Pancreas (tissue), 10 donors: ENCODE measurements around the gene TM6SF1. TPM values are rescaled to one million over a fixed set of nuclear protein-coding genes. Genes with fewer than 3 reads are reported as not detected.

Experiments
- ATAC-seq, 4 donors: fragments of 200-7000 bp; cut with Tn5 transposase; one replicate each; pipeline versions ENCODE4 v1.8.0 to v1.9.1; 2020; ENCODE audit warnings: mild to moderate bottlenecking in 4 of 4, moderate library complexity in 4 of 4
- DNase-seq, 6 donors: peaks; one replicate each; pipeline ENCODE4 v3.0.0-alpha.2; 2020
- FAIRE-seq: peaks from 2 replicates; lab custom pipeline; 2012; peaks lifted over from hg19 to GRCh38; lab: Jason Lieb, UNC
- H3K27ac ChIP-seq, 4 donors: fragments of 200-600 bp; sonication (generic); 1 replicate in 3 of 4; 2 replicates in 1 of 4; pipeline versions ENCODE4 v1.5.0 to v1.8.0; 2020
- H3K27me3 ChIP-seq, 4 donors: fragments of 200-600 bp; one replicate each; pipeline ENCODE4 v1.8.0; 2021
- H3K36me3 ChIP-seq, 3 donors: fragments of 200-600 bp; sonication (generic) in 1 of 3; one replicate each; pipeline versions ENCODE4 v1.5.0 to v1.8.0; 2020 to 2021
- H3K4me1 ChIP-seq, 3 donors: fragments of 200-600 bp; one replicate each; pipeline ENCODE4 v1.8.0; 2021
- H3K4me3 ChIP-seq, 4 donors: fragments of 200-600 bp; sonication (generic) in 2 of 4; one replicate each; pipeline versions ENCODE4 v1.5.0 to v1.8.0; 2020 to 2021
- H3K9me3 ChIP-seq, 4 donors: fragments of 200-600 bp; one replicate each; pipeline ENCODE4 v1.8.0; 2021
- WGBS, 2 donors: extraction: QIAGEN DNeasy Blood & Tissue Kit; methylation state at CpG; one replicate each; pipeline ENCODE4 v1.1.7; 2013; 5-methylcytosine and 5-hydroxymethylcytosine counted together
- intact Hi-C, 3 donors: fragments of 100-400 bp; cut with DNase I; formaldehyde crosslinking; loops; one replicate each; pipeline versions ENCODE4 v1.11.1 to v1.14.2; 2022
- polyA plus RNA-seq, 2 donors: library from polyadenylated mRNA; stranded (reverse); fragments of 200-250 nt; gene quantifications; one replicate each; pipeline ENCODE4 v1.2.3, GENCODE V29; 2013
- total RNA-seq, 6 donors: library from RNA; stranded (reverse); fragmentation: NEBNext Ultra II Directional in 4 of 6; extraction: Animal tissue kit (Norgen Biotek cat#: 25700) in 4 of 6; gene quantifications; one replicate each; pipeline versions ENCODE4 v1.2.1 to v1.2.4, GENCODE V29; 2021 to 2023
- TF ChIP-seq, protein P1 (sequence below), 4 donors: fragments of 200-600 bp; sonication (generic) in 3 of 4; IDR thresholded peaks; one replicate each; pipeline versions ENCODE4 v1.5.0 to v1.8.0; 2021; ENCODE audit warnings: antibody characterized with exemption in 4 of 4
- donor health status: healthy with polysubstance abuse.
- donor health status: DM: no; HTN: no; CAD: no; lungs with moderate emphysema.
- donor health status: DM: no; HTN: no; CAD: no.
- donor health status: control.
- donor health status: control.
- donor health status: Bipolar disorder and iron deficiency.
- donor health status: DM: yes; HTN: yes; CAD: no.
- donor health status: DM: no; HTN: no; CAD: no.
- donor health status: DM: no; HTN: no; CAD: no.
- donor health status: DM: yes; HTN: yes; CAD: no.

The TM6SF1 gene
- total and polyA plus RNA-seq, 8 donors, result 0.19 to 6.0 (median 1.0) TPM

DNA sequence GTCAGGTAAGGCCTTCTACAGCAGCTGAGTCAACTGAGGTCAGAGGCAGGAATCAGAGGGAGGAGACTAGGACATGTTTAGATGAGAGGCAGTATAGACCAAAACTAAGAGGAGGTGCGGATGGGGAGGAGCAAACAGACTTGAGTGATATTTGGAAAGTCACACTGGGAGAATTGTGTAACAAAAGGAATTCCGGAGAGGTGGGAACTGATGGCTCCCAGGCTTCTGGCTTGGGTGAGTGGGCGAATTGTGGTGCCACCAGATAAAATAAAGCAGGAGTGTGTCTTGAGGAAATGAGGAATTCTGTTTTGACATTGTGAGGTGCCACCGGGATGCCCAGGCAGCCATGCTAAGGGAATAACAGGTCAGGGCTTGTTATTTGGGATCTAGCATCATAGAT, 3.3 kb upstream of the TM6SF1 start:
- no peaks in the 10 kb centered on the region for H3K36me3 ChIP-seq
- no peak overlapping the region for H3K4me3 ChIP-seq
- no peak for FAIRE-seq
- no peaks in the 10 kb centered on the region for H3K9me3 ChIP-seq
- DNase-seq, result no peak
- peaks cover 0 to 4% (median 3%) of the 10 kb centered on the region in 3 donors for H3K4me1 ChIP-seq
- intact Hi-C loops, result no loop called here
- ATAC-seq, result no peak
- TF ChIP-seq, protein P1, sequence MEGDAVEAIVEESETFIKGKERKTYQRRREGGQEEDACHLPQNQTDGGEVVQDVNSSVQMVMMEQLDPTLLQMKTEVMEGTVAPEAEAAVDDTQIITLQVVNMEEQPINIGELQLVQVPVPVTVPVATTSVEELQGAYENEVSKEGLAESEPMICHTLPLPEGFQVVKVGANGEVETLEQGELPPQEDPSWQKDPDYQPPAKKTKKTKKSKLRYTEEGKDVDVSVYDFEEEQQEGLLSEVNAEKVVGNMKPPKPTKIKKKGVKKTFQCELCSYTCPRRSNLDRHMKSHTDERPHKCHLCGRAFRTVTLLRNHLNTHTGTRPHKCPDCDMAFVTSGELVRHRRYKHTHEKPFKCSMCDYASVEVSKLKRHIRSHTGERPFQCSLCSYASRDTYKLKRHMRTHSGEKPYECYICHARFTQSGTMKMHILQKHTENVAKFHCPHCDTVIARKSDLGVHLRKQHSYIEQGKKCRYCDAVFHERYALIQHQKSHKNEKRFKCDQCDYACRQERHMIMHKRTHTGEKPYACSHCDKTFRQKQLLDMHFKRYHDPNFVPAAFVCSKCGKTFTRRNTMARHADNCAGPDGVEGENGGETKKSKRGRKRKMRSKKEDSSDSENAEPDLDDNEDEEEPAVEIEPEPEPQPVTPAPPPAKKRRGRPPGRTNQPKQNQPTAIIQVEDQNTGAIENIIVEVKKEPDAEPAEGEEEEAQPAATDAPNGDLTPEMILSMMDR (IDR thresholded peaks at IDR 0.05), result no peak
- H3K27ac ChIP-seq, result no peak overlapping the region
- H3K27me3 ChIP-seq, result peaks cover 0 to 7% (median 0%) of the 10 kb centered on the region in 4 donors
- 79 to 86% methylated on average over 4 of the region's 4 CpGs for WGBS, 2 donors

DNA sequence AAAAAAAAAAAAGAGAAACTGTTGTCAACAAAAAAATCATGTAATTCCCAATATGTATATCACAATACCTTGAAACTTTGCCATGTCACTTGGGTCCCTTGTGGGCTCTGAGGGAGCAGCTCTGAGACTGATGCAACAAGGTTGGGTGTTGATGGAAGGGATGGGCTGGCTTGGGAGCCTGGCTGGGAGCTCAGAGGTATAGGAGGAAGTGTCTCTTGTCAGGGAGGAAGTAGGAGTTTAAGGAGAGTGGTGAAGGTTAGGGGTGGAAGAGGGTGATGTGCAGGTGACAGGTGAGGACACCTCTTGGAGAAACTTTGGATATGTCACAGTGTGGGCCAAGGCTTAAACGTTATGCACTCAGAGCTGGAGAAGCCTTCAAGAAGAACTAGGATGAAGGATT, 2.0 kb upstream of the TM6SF1 start:
- H3K27me3 ChIP-seq, result peaks cover 0 to 7% (median 0%) of the 10 kb centered on the region in 4 donors
- TF ChIP-seq, protein P1 (IDR thresholded peaks at IDR 0.05), result no peak
- H3K36me3 ChIP-seq, result no peaks in the 10 kb centered on the region
- FAIRE-seq (no peak), ATAC-seq (no peak), DNase-seq (no peak)
- H3K4me1 ChIP-seq, result peaks cover 0 to 4% (median 3%) of the 10 kb centered on the region in 3 donors
- H3K4me3 ChIP-seq, result no peak overlapping the region
- H3K9me3 ChIP-seq, result no peaks in the 10 kb centered on the region
- no peak overlapping the region for H3K27ac ChIP-seq
- 31 to 40% methylated on average over 1 of the region's 1 CpG for WGBS, 2 donors
- intact Hi-C loops, result no loop called here

GRCh38 chr15:83107841-83108181, 366 bp downstream of the TM6SF1 start:
- peaks cover 0 to 7% (median 0%) of the 10 kb centered on the region in 4 donors for H3K27me3 ChIP-seq
- WGBS, 2 donors, result 8 to 13% methylated on average over 19 to 30 of the region's 30 CpGs
- intact Hi-C loops, result no loop called here
- no peaks in the 10 kb centered on the region for H3K36me3 ChIP-seq
- peaks cover 0 to 4% (median 3%) of the 10 kb centered on the region in 3 donors for H3K4me1 ChIP-seq
- H3K27ac ChIP-seq, result peak overlapping the region in 2 of 4 donors; percentile 39 to 52
- ATAC-seq, result peak in 1 of 4 donors; percentile 9
- TF ChIP-seq, protein P1 (IDR thresholded peaks at IDR 0.05), result no peak
- H3K9me3 ChIP-seq, result no peaks in the 10 kb centered on the region
- peak overlapping the region; percentile 9 to 55 (median 34) for H3K4me3 ChIP-seq
- FAIRE-seq, result no peak
- DNase-seq, result peak in 1 of 6 donors; percentile 41

DNA sequence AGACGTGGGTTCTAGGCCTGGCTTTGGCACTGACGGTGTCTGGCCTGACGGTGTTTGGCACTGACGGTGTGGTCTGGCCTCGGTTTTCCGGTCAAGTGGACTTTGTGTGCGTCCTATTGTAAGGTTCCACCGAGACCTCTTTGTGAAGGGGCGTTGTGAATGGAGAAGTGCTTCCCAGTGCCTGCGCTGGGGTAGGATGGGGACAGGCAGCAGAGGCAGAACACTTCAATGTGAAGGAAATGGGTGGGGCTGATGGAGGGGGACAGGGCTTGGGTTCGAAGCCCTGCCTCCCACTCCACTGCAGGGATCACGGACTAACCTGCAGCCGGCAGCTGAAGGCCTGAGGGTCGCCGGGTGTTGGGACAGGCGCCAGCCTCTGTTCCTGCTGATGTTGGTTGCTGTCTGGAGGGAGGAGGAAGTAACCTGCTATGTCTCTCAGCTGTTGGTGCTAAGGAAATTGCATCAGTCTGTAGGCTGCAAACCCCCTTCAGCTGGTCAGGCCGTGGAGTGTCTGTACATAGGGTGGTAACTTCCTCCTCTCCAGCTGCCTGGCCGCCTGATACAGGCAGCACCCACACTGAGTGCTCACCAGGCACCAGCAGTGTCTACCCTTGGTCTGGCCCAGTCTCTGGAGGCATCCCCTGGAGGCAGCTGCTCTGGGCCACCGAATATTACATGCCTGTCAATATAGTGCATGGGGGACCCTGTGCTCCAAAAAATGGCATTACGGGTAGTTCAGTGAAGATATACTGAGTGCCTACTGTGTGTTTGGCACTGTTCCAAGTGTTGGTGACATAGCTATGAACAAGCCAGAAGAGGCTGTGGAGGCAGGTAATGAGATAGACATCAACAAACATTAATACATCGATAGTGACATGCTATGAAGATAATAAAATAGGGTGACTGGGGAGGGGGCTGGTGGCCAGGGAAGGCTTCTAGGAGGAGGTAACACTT, 1.1 kb downstream of the TM6SF1 start:
- peak overlapping the region in 1 of 4 donors; percentile 39 for H3K27ac ChIP-seq
- FAIRE-seq, result no peak

More for the DNA sequence above, 1.1 kb downstream of the TM6SF1 start:
- Histone ChIP-seq H3K27me3 (peaks cover 0 to 7% (median 0%) of the 10 kb centered on the region in 4 donors), H3K4me3 (peak overlapping the region in 1 of 4 donors; percentile 55), H3K4me1 (peaks cover 0 to 4% (median 3%) of the 10 kb centered on the region in 3 donors), H3K9me3 (no peaks in the 10 kb centered on the region), H3K36me3 (no peaks in the 10 kb centered on the region)
- ATAC-seq (peak in 3 of 4 donors; percentile 55 to 87 (median 83)), DNase-seq (peak in 1 of 6 donors; percentile 57)
- TF ChIP-seq, protein P1 (IDR thresholded peaks at IDR 0.05), result no peak
- intact Hi-C loops, result no loop called here
- 46 to 55% methylated on average over 21 of the region's 21 CpGs for WGBS, 2 donors
